K562 (cell line): ENCODE data around the gene A1BG. TPM values are rescaled to one million over a fixed set of nuclear protein-coding genes. Genes with fewer than 3 reads are reported as not detected.

Experiments
- CHD1 ChIP-seq: fragments of 200-600 bp; sonication (generic); IDR thresholded peaks from one replicate; pipeline ENCODE4 v1.6.1; 2012; ENCODE audit warnings: mild to moderate bottlenecking, moderate library complexity, low read length, inconsistent platforms
- CREBBP ChIP-seq: IDR thresholded peaks from one replicate; pipeline ENCODE4 v1.6.1; 2012; ENCODE audit warnings: low read depth, mild to moderate bottlenecking, control low read depth, inconsistent platforms, low read length
- FIP1L1 ChIP-seq: fragments of 200-400 bp; formaldehyde crosslinking; IDR thresholded peaks from 2 replicates; pipeline ENCODE4 v1.6.1; 2018; ENCODE audit warnings: mild to moderate bottlenecking, low read depth, low read length; ENCODE audit not compliant: poor library complexity, severe bottlenecking
- FOXA3 ChIP-seq, 2 experiments: fragments of 450-650 bp in 1 of 2; sonication (generic) in 1 of 2; formaldehyde crosslinking; IDR thresholded peaks in 1 of 2; conservative IDR thresholded peaks in 1 of 2; 2 replicates each; pipeline versions ENCODE4 v1.4.0 to v1.8.0; 2020 to 2022; ENCODE audit warnings: mild to moderate bottlenecking in 2 of 2, missing genetic modification reagents in 1 of 2
- HDAC1 ChIP-seq, 2 experiments: fragments of 450-650 bp; IDR thresholded peaks; 2 replicates each; pipeline ENCODE4 v1.6.1; 2016 to 2017; ENCODE audit warnings: inconsistent platforms in 1 of 2, mild to moderate bottlenecking in 1 of 2, moderate library complexity in 1 of 2
- HLTF ChIP-seq: fragments of 450-650 bp; IDR thresholded peaks from 2 replicates; pipeline ENCODE4 v1.6.1; 2016
- NKRF ChIP-seq: fragments of 450-650 bp; IDR thresholded peaks from 2 replicates; pipeline ENCODE4 v1.6.1; 2016; ENCODE audit warnings: borderline replicate concordance
- RBM15 ChIP-seq: fragments of 200-400 bp; formaldehyde crosslinking; IDR thresholded peaks from 2 replicates; pipeline ENCODE4 v1.6.1; 2018; ENCODE audit warnings: mild to moderate bottlenecking, low read length, moderate library complexity; ENCODE audit not compliant: insufficient read depth
- SMARCA4 ChIP-seq: fragments of 450-650 bp; IDR thresholded peaks from 2 replicates; pipeline ENCODE4 v1.6.1; 2016
- TOE1 ChIP-seq, 2 experiments: fragments of 450-650 bp in 1 of 2; sonication (generic) in 1 of 2; formaldehyde crosslinking in 1 of 2; IDR thresholded peaks; 2 replicates each; pipeline versions ENCODE4 v1.7.1 to v1.8.0; 2016 to 2022; ENCODE audit warnings: borderline replicate concordance in 2 of 2, mild to moderate bottlenecking in 2 of 2, antibody characterized with exemption in 1 of 2, inconsistent platforms in 1 of 2, low read depth in 1 of 2, missing genetic modification reagents in 1 of 2, moderate library complexity in 1 of 2
- TRIM24 ChIP-seq, 2 experiments: fragments of 450-650 bp; IDR thresholded peaks; 2 replicates each; pipeline ENCODE4 v1.6.1; 2016
- TRIM25 ChIP-seq: fragments of 450-650 bp; IDR thresholded peaks from 2 replicates; pipeline ENCODE4 v1.7.0; 2016; ENCODE audit warnings: borderline replicate concordance
- polyA plus RNA-seq, 8 experiments: library from polyadenylated mRNA; depleted of rRNA in 4 of 8; stranded (reverse) in 5 of 8; unstranded in 3 of 8; fragments of >200 nt; fragmentation: Nextera tagmentation in 2 of 8; fragmentation: Illumina TruSeq in 1 of 8; extraction: Ambion mirVana in 2 of 8; extraction: Trizol in 1 of 8; gene quantifications; 2 replicates each; pipeline versions ENCODE4 v1.2.1 to v1.2.3, GENCODE V29; 2011 to 2014; ENCODE audit warnings: inconsistent platforms in 1 of 8, missing spikeins in 1 of 8
- total RNA-seq, 7 experiments: library from RNA; depleted of rRNA in 6 of 7; stranded (reverse); fragments of >200 nt in 6 of 7; fragmentation: Illumina TruSeq in 2 of 7; extraction: Trizol in 2 of 7; gene quantifications; 2 replicates each; pipeline versions ENCODE4 v1.2.1 to v1.2.3, GENCODE V29; 2011 to 2021; ENCODE audit warnings: low replicate concordance in 1 of 7

The A1BG gene
- total and polyA plus RNA-seq, 9 of the 15 experiments (the other 6 are each of a cell fraction or from before 2014, with no cell fraction given) = 0.10 to 19.8 (median 2.6) TPM

- TF ChIP-seq HDAC1 (IDR thresholded peaks at IDR 0.05) (peak in 1 of 2 experiments; percentile 45; a peak in 2 of 4 replicates), TRIM24 (IDR thresholded peaks at IDR 0.05) (peak in 1 of 2 experiments; percentile 16; a peak in 1 of 4 replicates), FOXA3 (CRISPR knock-in tag; conservative IDR thresholded peaks at IDR 0.05 in 1 of 2, IDR thresholded peaks at IDR 0.05 in 1 of 2) (no peak), NKRF (peak; percentile 91), RBM15 (no peak), TOE1 (IDR thresholded peaks at IDR 0.05; ENCODE audit: borderline replicate concordance) (0 out of 2 replicates have a peak, but pooled peaks have one; percentile 35), TOE1 (CRISPR knock-in tag; IDR thresholded peaks at IDR 0.05; ENCODE audit: borderline replicate concordance, low read depth) (no peak), CREBBP (no peak), SMARCA4 (peak; percentile 43; the same call in 1 of the 2 replicates), CHD1 (peak; percentile 29), TRIM25 (peak; percentile 61; the same call in 1 of the 2 replicates), FIP1L1 (no peak), HLTF (peak; percentile 85; the same call in 1 of the 2 replicates)
These were observed 28.3 kb upstream of the A1BG start (continued) for GRCh38 chr19:58381460-58382212.
